ENCODE data around the gene HUNK. TPM values are rescaled to one million over a fixed set of nuclear protein-coding genes. Genes with fewer than 3 reads are reported as not detected.
"Not testable (repeated sequence)": the region's sequence is repeated elsewhere in the genome, so short reads cannot be mapped to it uniquely, and the experiment has no call there.

Gene HUNK
- total and polyA plus RNA-seq, 12 donors = 0.13 to 1.4 (median 0.54) TPM

- Histone ChIP-seq H3K4me1 (replicated peaks in 1 of 2) (no peaks in the 10 kb centered on the region), H3K4me3 (no peak overlapping the region), H3K9me3 (replicated peaks in 1 of 3) (no peaks in the 10 kb centered on the region), H3K36me3 (replicated peaks in 1 of 2) (no peaks in the 10 kb centered on the region), H3K27ac (no peak overlapping the region), H3K27me3 (peaks cover 4% of the 10 kb centered on the region)
- TF ChIP-seq POLR2A (IDR thresholded peaks at IDR 0.05) = no peak
- no peak for TF ChIP-seq CTCF (IDR thresholded peaks at IDR 0.05)
- no peak for DNase-seq
- intact Hi-C loops (cut with DNase I) = no loop called here
- 57 to 67% (median 63%) methylated on average over 5 of the region's 5 CpGs for WGBS, 4 donors
Measured at GRCh38 chr21:31945141-31945540, 72.3 kb downstream of the HUNK start.

GRCh38 chr21:31945546-31945945, 72.7 kb downstream of the HUNK start:
- H3K4me3 ChIP-seq = no peak overlapping the region
- TF ChIP-seq POLR2A (IDR thresholded peaks at IDR 0.05) (no peak), CTCF (IDR thresholded peaks at IDR 0.05) (no peak)
- no peak for DNase-seq
- H3K27me3 ChIP-seq = peaks cover 4% of the 10 kb centered on the region
- intact Hi-C loops (cut with DNase I) = no loop called here
- no peaks in the 10 kb centered on the region for H3K36me3 ChIP-seq (replicated peaks in 1 of 2)
- H3K9me3 ChIP-seq (replicated peaks in 1 of 3) = no peaks in the 10 kb centered on the region
- no peaks in the 10 kb centered on the region for H3K4me1 ChIP-seq (replicated peaks in 1 of 2)
- no peak overlapping the region for H3K27ac ChIP-seq
- 44 to 67% (median 61%) methylated on average over 4 of the region's 4 CpGs for WGBS, 4 donors

DNA sequence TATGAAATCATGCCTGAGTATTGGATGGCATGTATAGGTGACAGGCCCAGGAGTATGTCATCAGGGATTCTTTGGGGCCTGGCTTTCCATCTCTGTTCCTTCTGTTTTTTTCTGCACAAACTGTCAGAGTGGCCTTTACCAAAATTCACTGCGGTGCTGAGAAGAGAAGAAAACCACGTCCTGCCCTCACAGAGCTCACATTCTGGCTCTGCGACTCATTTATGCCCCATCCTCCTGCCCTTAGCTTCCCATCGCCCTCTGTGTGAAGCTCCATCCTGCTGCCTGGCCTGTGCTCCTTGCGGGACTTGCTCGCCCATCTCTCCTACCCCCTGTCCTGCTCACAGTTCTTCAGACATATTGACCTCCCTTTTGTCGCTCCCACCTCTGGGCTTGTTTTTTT, 73.4 kb downstream of the HUNK start:
- DNase-seq = no peak
- no peak for TF ChIP-seq POLR2A (IDR thresholded peaks at IDR 0.05)
- no peak for TF ChIP-seq CTCF (IDR thresholded peaks at IDR 0.05)
- Histone ChIP-seq H3K27me3 (peaks cover 4% of the 10 kb centered on the region), H3K27ac (no peak overlapping the region), H3K4me1 (replicated peaks in 1 of 2) (no peaks in the 10 kb centered on the region), H3K4me3 (no peak overlapping the region), H3K36me3 (replicated peaks in 1 of 2) (no peaks in the 10 kb centered on the region), H3K9me3 (replicated peaks in 1 of 3) (no peaks in the 10 kb centered on the region)
- 92 to 94% (median 93%) methylated on average over 7 of the region's 7 CpGs for WGBS, 4 donors
- intact Hi-C loops (cut with DNase I) = no loop called here

GRCh38 chr21:31946876-31947550, 74.2 kb downstream of the HUNK start:
- H3K4me3 ChIP-seq; H3K27me3 ChIP-seq; H3K27ac ChIP-seq; H3K9me3 ChIP-seq (replicated peaks in 1 of 3); H3K36me3 ChIP-seq (replicated peaks in 1 of 2); intact Hi-C loops (cut with DNase I); H3K4me1 ChIP-seq (replicated peaks in 1 of 2): not testable (repeated sequence)
- 93 to 96% (median 96%) methylated on average over 22 to 32 of the region's 32 CpGs for WGBS, 4 donors
- DNase-seq = peak in 2 of 7 donors; percentile 37 to 60

DNA sequence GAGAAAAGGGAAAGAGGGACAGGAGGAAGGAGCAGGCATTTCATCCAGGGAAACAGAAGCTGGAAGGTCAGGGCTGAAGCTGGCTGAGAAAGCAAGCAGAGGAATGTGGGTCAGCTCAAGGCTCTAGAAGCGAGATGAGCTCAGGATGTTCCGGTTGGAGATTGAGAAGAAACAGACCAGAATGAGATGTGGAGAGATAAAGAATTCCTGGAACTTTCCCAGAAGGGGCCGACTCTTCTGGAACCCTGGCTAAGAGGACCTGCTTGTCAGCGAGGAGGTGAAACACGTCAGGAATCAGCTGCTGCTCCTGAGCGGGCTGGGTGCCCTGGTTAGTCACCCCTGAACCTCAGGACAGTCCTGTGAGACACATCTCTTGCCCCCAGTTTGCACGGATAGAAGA, 75.9 kb downstream of the HUNK start:
- Histone ChIP-seq H3K27me3 (no peaks in the 10 kb centered on the region), H3K4me3 (no peak overlapping the region), H3K36me3 (replicated peaks in 1 of 2) (no peaks in the 10 kb centered on the region), H3K4me1 (replicated peaks in 1 of 2) (no peaks in the 10 kb centered on the region), H3K9me3 (replicated peaks in 1 of 3) (no peaks in the 10 kb centered on the region), H3K27ac (no peak overlapping the region)
- DNase-seq = no peak
- intact Hi-C loops (cut with DNase I) = no loop called here
- 42 to 70% (median 58%) methylated on average over 6 to 7 of the region's 7 CpGs for WGBS, 4 donors
- TF ChIP-seq CTCF (IDR thresholded peaks at IDR 0.05) = no peak
- TF ChIP-seq POLR2A (IDR thresholded peaks at IDR 0.05) = no peak

Data from adrenal gland (tissue), 12 donors.